Measurements from ENCODE around the gene MYO5A. TPM values are rescaled to one million over a fixed set of nuclear protein-coding genes. Genes with fewer than 3 reads are reported as not detected.
A peak's percentile ranks its signal among the peaks of the same experiment; 100 is the strongest.

The MYO5A gene
- total and polyA plus RNA-seq, 9 of the 15 experiments (the other 6 are each of a cell fraction or from before 2014, with no cell fraction given): 0.03 to 0.82 (median 0.40) TPM

GRCh38 chr15:52568601-52569585, 40.2 kb upstream of the MYO5A start, which contains the start of gene ARPP19 (continued):
- TF ChIP-seq ZBTB2 (IDR thresholded peaks at IDR 0.05) (0 out of 2 replicates have a peak, but pooled peaks have one; percentile 20), DNMT1 (IDR thresholded peaks at IDR 0.05) (no peak), EZH2 (IDR thresholded peaks at IDR 0.05; ENCODE audit: borderline replicate concordance, low read depth, low read length) (no peak), FOXP4 (CRISPR knock-in tag; IDR thresholded peaks at IDR 0.05; ENCODE audit: borderline replicate concordance) (no peak), NFATC3 (IDR thresholded peaks at IDR 0.05) (no peak), ILF3 (IDR thresholded peaks at IDR 0.05; ENCODE audit: borderline replicate concordance) (no peak), KLF16 (IDR thresholded peaks at IDR 0.05) (no peak), BRCA1 (IDR thresholded peaks at IDR 0.05) (no peak), BRCA1 (CRISPR knock-in tag; IDR thresholded peaks at IDR 0.05) (no peak), HNRNPLL (IDR thresholded peaks at IDR 0.05; ENCODE audit: low read depth, low read length, poor library complexity, severe bottlenecking) (peak; percentile 53), ZNF780A (CRISPR knock-in tag; IDR thresholded peaks at IDR 0.05) (no peak), KHSRP (IDR thresholded peaks at IDR 0.05) (no peak), ESRRA (IDR thresholded peaks at IDR 0.05; ENCODE audit: borderline replicate concordance, low read depth) (peak; percentile 86), ZNF609 (CRISPR knock-in tag; IDR thresholded peaks at IDR 0.05; ENCODE audit: borderline replicate concordance) (no peak), RAD21 (CRISPR knock-in tag; conservative IDR thresholded peaks at IDR 0.05 in 1 of 2, IDR thresholded peaks at IDR 0.05 in 1 of 2) (peak; percentile 21 to 28; a peak in 3 of 4 replicates), E2F6 (IDR thresholded peaks at IDR 0.05; ENCODE audit: borderline replicate concordance in 1 of 2, extremely low read depth in 1 of 2, insufficient read depth in 1 of 2, insufficient read length in 1 of 2, low read depth in 1 of 2, low read length in 1 of 2, poor library complexity in 1 of 2, severe bottlenecking in 1 of 2) (peak; percentile 99), TBP (optimal IDR thresholded peaks at IDR 0.05; ENCODE audit: low read depth, low read length) (peak; percentile 77)

All from K562 (cell line).